GM12878 (cell line): ENCODE data around the gene MYOCD. TPM values are rescaled to one million over a fixed set of nuclear protein-coding genes. Genes with fewer than 3 reads are reported as not detected.

Experiments
- ATAC-seq: fragments of 200-7000 bp; cut with Tn5 transposase; 3 replicates; pipeline ENCODE4 v1.9.1; 2020; ENCODE audit warnings: mild to moderate bottlenecking, moderate library complexity
- Bru-seq: library from RNA; stranded (reverse); fragments of 400-500 nt; gene quantifications from one replicate; lab custom pipeline; 2021; lab: Mats Ljungman, UMichigan
- BruChase-seq, 2 experiments: library from RNA; stranded (reverse); fragments of 400-500 nt; gene quantifications; one replicate each; lab custom pipeline; 2021; lab: Mats Ljungman, UMichigan
- BruUV-seq: library from RNA; stranded (reverse); fragments of 400-500 nt; replicated peaks from 2 replicates; lab custom pipeline; 2021; lab: Mats Ljungman, UMichigan
- CTCF ChIA-PET: fragments of 300-600 bp; sonication (Branson Sonifier 250); formaldehyde crosslinking; extraction: SDS; loops from one replicate; lab custom pipeline; 2021; ENCODE audit warnings: inconsistent platforms; lab: Yijun Ruan, JAX
- POLR2A ChIA-PET: fragments of 350-600 bp; formaldehyde crosslinking; extraction: SDS; loops from one replicate; lab custom pipeline; 2021; ENCODE audit warnings: inconsistent platforms; lab: Charles Lee
- RAD21 ChIA-PET: fragments of 300-600 bp; sonication (Branson Sonifier 250); formaldehyde crosslinking; loops from one replicate; lab custom pipeline; 2023; ENCODE audit warnings: antibody characterized with exemption; ENCODE audit not compliant: unreplicated experiment; lab: Charles Lee
- SMC1A ChIA-PET: fragments of 300-600 bp; sonication (Branson Sonifier 250); formaldehyde crosslinking; loops from one replicate; lab custom pipeline; 2023; ENCODE audit not compliant: unreplicated experiment, uncharacterized antibody; lab: Charles Lee
- DNase-seq: peaks from one replicate; pipeline ENCODE4 v3.0.0-alpha.2; 2011; ENCODE audit warnings: low read depth, low spot score
- FAIRE-seq: peaks from 3 replicates; lab custom pipeline; 2011; peaks lifted over from hg19 to GRCh38; lab: Jason Lieb, UNC
- H2AFZ ChIP-seq: 2 replicates; pipeline ENCODE4 v1.6.0; 2011; ENCODE audit warnings: low read depth, low read length, control low read depth; ENCODE audit not compliant: control insufficient read depth
- H3K27ac ChIP-seq: 2 replicates; pipeline ENCODE4 v1.5.1; 2011; ENCODE audit warnings: control low read depth; ENCODE audit not compliant: control insufficient read depth, insufficient read depth
- H3K27me3 ChIP-seq, 2 experiments: replicated peaks in 1 of 2; 2 replicates each; pipeline versions ENCODE4 v1.6.0 to v1.6.1; 2011; ENCODE audit warnings: low read length in 1 of 2; ENCODE audit not compliant: control insufficient read depth in 2 of 2, insufficient read depth in 2 of 2
- H3K36me3 ChIP-seq, 2 experiments: 2 replicates each; pipeline ENCODE4 v1.5.1; 2011; ENCODE audit warnings: low read length in 1 of 2; ENCODE audit not compliant: control insufficient read depth in 2 of 2, insufficient read depth in 2 of 2
- H3K4me1 ChIP-seq: 2 replicates; pipeline ENCODE4 v1.6.1; 2011; ENCODE audit warnings: mild to moderate bottlenecking, low read length, moderate library complexity, mixed read lengths; ENCODE audit not compliant: control insufficient read depth, insufficient read depth
- H3K4me2 ChIP-seq: 2 replicates; pipeline ENCODE4 v1.6.0; 2011; ENCODE audit warnings: control low read depth; ENCODE audit not compliant: control insufficient read depth, insufficient read depth
- H3K4me3 ChIP-seq: fragments of 200-600 bp; sonication (generic); 2 replicates; pipeline ENCODE4 v1.5.1; 2016
- H3K79me2 ChIP-seq: 2 replicates; pipeline ENCODE4 v1.6.0; 2011; ENCODE audit warnings: low read length; ENCODE audit not compliant: control insufficient read depth, insufficient read depth
- H3K9ac ChIP-seq: 2 replicates; pipeline ENCODE4 v1.8.0; 2011; ENCODE audit warnings: low read length, control low read depth, mixed read lengths; ENCODE audit not compliant: control insufficient read depth, insufficient read depth
- H3K9me3 ChIP-seq: replicated peaks from 3 replicates; pipeline ENCODE4 v1.5.1; 2011; ENCODE audit warnings: mild to moderate bottlenecking, low read length; ENCODE audit not compliant: control insufficient read depth, insufficient read depth
- H4K20me1 ChIP-seq: 2 replicates; pipeline ENCODE4 v1.6.0; 2011; ENCODE audit not compliant: control insufficient read depth, insufficient read depth
- CUX1 ChIP-seq: IDR thresholded peaks from 2 replicates; pipeline ENCODE4 v1.6.1; 2012; ENCODE audit warnings: improper control_type of control experiment, low read depth, low read length; ENCODE audit not compliant: insufficient replicate concordance
- IKZF2 ChIP-seq, 2 experiments: fragments of 450-650 bp; IDR thresholded peaks; 2 replicates each; pipeline ENCODE4 v1.6.1; 2017; ENCODE audit warnings: mild to moderate bottlenecking in 2 of 2, moderate library complexity in 2 of 2
- JUND ChIP-seq: IDR thresholded peaks from 2 replicates; pipeline ENCODE4 v1.6.1; 2012; ENCODE audit warnings: low read depth, mild to moderate bottlenecking, low read length, improper control_type of control experiment, moderate library complexity
- SUZ12 ChIP-seq: fragments of 200-600 bp; sonication (generic); IDR thresholded peaks from one replicate; pipeline ENCODE4 v1.6.1; 2018; ENCODE audit warnings: antibody characterized with exemption, mild to moderate bottlenecking; ENCODE audit not compliant: unreplicated experiment
- WGBS: methylation state at CpG from one replicate; pipeline ENCODE4 v1.1.6; 2016; ENCODE audit warnings: low lambda C conversion rate; ENCODE audit not compliant: insufficient replicate concordance, insufficient coverage; ENCODE audit errors: missing lambda C conversion rate; 5-methylcytosine and 5-hydroxymethylcytosine counted together
- in situ Hi-C: fragments of 300-500 bp; cut with MboI; formaldehyde crosslinking; loops from 9 replicates; pipeline ENCODE4 v1.14.3; 2018; ENCODE audit warnings: mixed read lengths
- intact Hi-C: fragments of 100-400 bp; cut with micrococcal nuclease; formaldehyde crosslinking; loops from one replicate; pipeline ENCODE4 v1.14.2; 2022; ENCODE audit not compliant: unreplicated experiment
- long read RNA-seq, 2 experiments: library from polyadenylated mRNA; unstranded; transcript quantifications; one replicate each; pipeline ENCODE4 v2.0.0, GENCODE V29; 2019 to 2020
- polyA minus RNA-seq, 3 experiments: library from RNA; depleted of rRNA, polyadenylated mRNA; stranded (reverse); fragments of >200 nt; gene quantifications; 2 replicates each; pipeline ENCODE4 v1.2.3, GENCODE V29; 2011
- polyA plus RNA-seq, 11 experiments: library from polyadenylated mRNA; depleted of rRNA in 4 of 11; unstranded in 6 of 11; stranded (reverse) in 5 of 11; fragments of >200 nt; fragmentation: Nextera tagmentation in 4 of 11; fragmentation: Illumina TruSeq in 1 of 11; extraction: Ambion mirVana in 4 of 11; extraction: Trizol in 1 of 11; gene quantifications; 1 replicate in 1 of 11; 2 replicates in 10 of 11; pipeline versions ENCODE4 v1.2.1 to v1.2.3, GENCODE V29; 2011 to 2016; ENCODE audit warnings: inconsistent platforms in 2 of 11, missing spikeins in 2 of 11, low read depth in 1 of 11
- total RNA-seq, 4 experiments: library from RNA; depleted of rRNA in 3 of 4; stranded (reverse); fragments of >200 nt in 3 of 4; fragmentation: Illumina TruSeq in 1 of 4; extraction: Trizol in 1 of 4; gene quantifications; 2 replicates each; pipeline versions ENCODE4 v1.2.1 to v1.2.3, GENCODE V29; 2013 to 2021

The MYOCD gene
- not detected in 2 replicates for total RNA-seq (2013; cell fraction: nucleolus; rRNA removed)
- total RNA-seq (2014; rRNA removed) (not detected in 2 replicates), total RNA-seq (2014; rRNA removed; fragmentation: Illumina TruSeq; extraction: Trizol) (not detected in 2 replicates), total RNA-seq (2021) (not detected in 2 replicates), polyA plus RNA-seq (2011; rRNA removed) (not detected in 2 replicates), polyA plus RNA-seq (2014; fragmentation: Illumina TruSeq; extraction: Trizol) (not detected in 2 replicates), polyA plus RNA-seq (2014; fragmentation: Nextera tagmentation; extraction: Ambion mirVana) (not detected), polyA plus RNA-seq (2014; rRNA removed) (not detected in 2 replicates), polyA plus RNA-seq (2016; fragmentation: Nextera tagmentation; extraction: Ambion mirVana) (not detected), polyA minus RNA-seq (2011; rRNA and poly(A)+ RNA removed) (0.05 TPM in 1 of 2 replicates, not detected in the other), Bru-seq, nascent RNA (percentile 1 among the genes with signal in this experiment), BruChase-seq, experiment 1, labeled RNA remaining after a 6-hour chase (percentile 1 among the genes with signal in this experiment), BruChase-seq, experiment 2, labeled RNA remaining after a 2-hour chase (percentile 4 among the genes with signal in this experiment)
- not detected for polyA plus RNA-seq (2011; ENCODE audit: low read depth)
- polyA plus RNA-seq (2011; cell fraction: cytosol; rRNA removed): 0.01 TPM in 1 of 2 replicates, not detected in the other
- not detected in 2 replicates for polyA plus RNA-seq (2011; cell fraction: nucleus; rRNA removed)
- not detected in 2 replicates for polyA plus RNA-seq (2012)
- not detected in 2 replicates for polyA minus RNA-seq (2011; cell fraction: cytosol; rRNA and poly(A)+ RNA removed)
- polyA minus RNA-seq (2011; cell fraction: nucleus; rRNA and poly(A)+ RNA removed): not detected in 2 replicates
- long read RNA-seq, experiment 1: 0 reads
- long read RNA-seq, experiment 2, partial matches to known transcripts: 0 of 1 reads
- long read RNA-seq, experiment 2, other reads (novel, unspliced or antisense): 1 of 1 reads

GRCh38 chr17:12665263-12666210, at the start of gene MYOCD:
TSS of gene MYOCD (plus strand) at chr17:12665890. CDS start at chr17:12666189, 299 bp downstream.
- Histone ChIP-seq H3K36me3 (no peaks in the 10 kb centered on the region), H3K27ac (no peak within 1 kb of the TSS), H2AFZ (no peak within 1 kb of the TSS; the same call in 1 of the 2 replicates), H3K9me3 (no peaks in the 10 kb centered on the region), H3K4me2 (peak within 1 kb of the TSS; percentile 77), H3K4me3 (peak within 1 kb of the TSS; percentile 57), H3K27me3 (peaks cover 5% of the 10 kb centered on the region in 2 experiments; a peak in 3 of 4 replicates), H3K79me2 (no peaks in the 10 kb centered on the region), H3K4me1 (no peaks in the 10 kb centered on the region), H3K9ac (no peak within 1 kb of the TSS), H4K20me1 (no peaks in the 10 kb centered on the region)
- no peak for DNase-seq
- CTCF ChIA-PET: interaction anchor here (1.1 to 3.5 kb wide), 6 partner anchors 77 to 485 kb away, joined by 4 to 25 read pairs (median 8); no protein-coding TSS in a partner anchor
- RAD21 ChIA-PET: interaction anchor here (1.0 kb wide), 3 partner anchors 120 to 410 kb away, joined by 3 to 4 read pairs (median 3); no protein-coding TSS in a partner anchor
- FAIRE-seq: no peak
- WGBS: 5% methylated on average over 72 of the region's 78 CpGs
- POLR2A ChIA-PET: no interaction called here
- no peak for ATAC-seq
- BruUV-seq: no TSS peak
- SMC1A ChIA-PET: interaction anchor here (1.3 to 2.1 kb wide), 3 partner anchors 323 to 408 kb away, joined by 4 to 11 read pairs (median 4); no protein-coding TSS in a partner anchor
- intact Hi-C loops: loop anchor here (2.0 to 10.0 kb wide), 6 partner anchors 79 to 485 kb away; no protein-coding TSS in a partner anchor
- in situ Hi-C loops: loop anchor here (5.0 to 10.0 kb wide), 3 partner anchors 59 to 408 kb away; no protein-coding TSS in a partner anchor
- TF ChIP-seq JUND (no peak), IKZF2 (IDR thresholded peaks at IDR 0.05) (no peak), CUX1 (no peak), SUZ12 (peak; percentile 47)
